Fibroblast of mammary gland (primary cell): ENCODE measurements around the gene TULP4.
"Not testable (repeated sequence)": the region's sequence is repeated elsewhere in the genome, so short reads cannot be mapped to it uniquely, and the experiment has no call there.

Experiments used
- DNase-seq: peaks from one replicate; pipeline ENCODE4 v3.0.0-alpha.2; 2010; ENCODE audit warnings: low read depth
- H3K4me3 ChIP-seq: 2 replicates; pipeline ENCODE4 v1.5.1; 2011; ENCODE audit warnings: low read depth, mild to moderate bottlenecking, low read length, moderate library complexity; ENCODE audit not compliant: control insufficient read depth
- CTCF ChIP-seq: conservative IDR thresholded peaks from 2 replicates; pipeline ENCODE4 v1.5.1; 2011; ENCODE audit warnings: low read depth, low read length, inconsistent platforms; ENCODE audit not compliant: control insufficient read depth, insufficient read depth

Gene TULP4

GRCh38 chr6:158290659-158291058 is 21.6 kb upstream of the TULP4 start:
- no peak overlapping the region for H3K4me3 ChIP-seq
- TF ChIP-seq CTCF: no peak
- no peak for DNase-seq

- no peak for TF ChIP-seq CTCF
- no peak overlapping the region for H3K4me3 ChIP-seq
These were observed 20.2 kb upstream of the TULP4 start for GRCh38 chr6:158292016-158292415.

GRCh38 chr6:158293122-158293521 is 19.1 kb upstream of the TULP4 start:
- TF ChIP-seq CTCF: no peak
- DNase-seq: no peak
- no peak overlapping the region for H3K4me3 ChIP-seq

More at GRCh38 chr6:158292016-158292415, 20.2 kb upstream of the TULP4 start:
- DNase-seq: no peak

- not testable (repeated sequence) for DNase-seq, H3K4me3 ChIP-seq
These were observed 16.1 kb upstream of the TULP4 start for GRCh38 chr6:158295976-158296853.

- DNase-seq, H3K4me3 ChIP-seq: not testable (repeated sequence)
These were observed 15.4 kb upstream of the TULP4 start for GRCh38 chr6:158296854-158297324.

GRCh38 chr6:158297657-158298056 is 14.6 kb upstream of the TULP4 start:
- not testable (repeated sequence) for DNase-seq

GRCh38 chr6:158300306-158301143 is 11.7 kb upstream of the TULP4 start:
- not testable (repeated sequence) for H3K4me3 ChIP-seq
- peak; percentile 71 for DNase-seq

More at GRCh38 chr6:158297657-158298056, 14.6 kb upstream of the TULP4 start:
- H3K4me3 ChIP-seq: not testable (repeated sequence)

GRCh38 chr6:158301561-158301960 is 10.7 kb upstream of the TULP4 start:
- H3K4me3 ChIP-seq, DNase-seq: not testable (repeated sequence)

- not testable (repeated sequence) for DNase-seq, H3K4me3 ChIP-seq
These were observed 10.0 kb upstream of the TULP4 start for GRCh38 chr6:158302195-158302796.
